Measurements from ENCODE around the gene AMN1.

GRCh38 chr12:31736472-31736871 is 7.7 kb upstream of the AMN1 start:
- TF ChIP-seq EZH2 (IDR thresholded peaks at IDR 0.05) (no peak), POLR2AphosphoS5 (IDR thresholded peaks at IDR 0.05; ENCODE audit: borderline replicate concordance, low read depth, low read length) (no peak)

Data from SK-N-MC (cell line).